ENCODE data around the gene PGGHG.
"Not testable (repeated sequence)": the region's sequence is repeated elsewhere in the genome, so short reads cannot be mapped to it uniquely, and the experiment has no call there.

GRCh38 chr11:314554-314875, 25.6 kb downstream of the PGGHG start:
- TF ChIP-seq CTCF, POLR2A (IDR thresholded peaks at IDR 0.05): not testable (repeated sequence)
